ENCODE results near the gene RETREG1. TPM values are rescaled to one million over a fixed set of nuclear protein-coding genes. Genes with fewer than 3 reads are reported as not detected.

Gene RETREG1
- total RNA-seq, 4 donors from 2014 or later, result 11.6 to 70.1 (median 19.4) TPM

DNA sequence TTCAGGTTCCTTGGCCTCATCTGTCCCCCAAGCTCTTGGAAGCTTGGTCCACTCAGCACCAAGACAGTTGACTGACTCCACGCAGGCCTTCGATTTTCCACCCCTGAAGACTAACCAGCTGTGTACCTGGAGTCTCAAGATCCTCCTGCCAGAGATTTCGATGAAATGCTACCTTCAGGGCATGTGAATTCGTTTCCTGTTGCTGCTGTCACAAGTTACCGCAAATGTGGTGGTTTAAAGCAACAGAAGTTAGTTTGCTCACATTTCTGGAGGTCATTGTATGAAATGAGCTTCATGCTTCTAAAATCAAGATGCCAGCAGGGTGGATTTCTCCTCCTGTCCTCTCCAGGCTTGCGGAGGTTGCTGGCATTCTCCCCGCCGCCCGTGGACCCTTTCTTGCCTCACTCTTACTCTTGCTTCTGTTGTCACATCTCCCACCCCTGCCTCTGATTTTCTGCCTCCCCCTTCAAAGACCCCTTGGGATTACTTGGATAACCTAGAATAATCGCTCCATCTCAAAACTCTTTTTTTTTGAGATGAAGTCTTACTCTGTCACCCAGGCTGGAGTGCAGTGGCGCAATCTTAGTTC, 27.6 kb upstream of the RETREG1 start:
- H3K27ac ChIP-seq, result no peak overlapping the region
- H3K4me3 ChIP-seq, result no peak overlapping the region
- no peak for DNase-seq
- TF ChIP-seq CTCF (IDR thresholded peaks at IDR 0.05) (no peak), POLR2A (IDR thresholded peaks at IDR 0.05) (no peak)
- H3K9me3 ChIP-seq, result no peaks in the 10 kb centered on the region
- H3K36me3 ChIP-seq, result no peaks in the 10 kb centered on the region
- no peaks in the 10 kb centered on the region for H3K4me1 ChIP-seq
- H3K27me3 ChIP-seq, result no peaks in the 10 kb centered on the region

DNA sequence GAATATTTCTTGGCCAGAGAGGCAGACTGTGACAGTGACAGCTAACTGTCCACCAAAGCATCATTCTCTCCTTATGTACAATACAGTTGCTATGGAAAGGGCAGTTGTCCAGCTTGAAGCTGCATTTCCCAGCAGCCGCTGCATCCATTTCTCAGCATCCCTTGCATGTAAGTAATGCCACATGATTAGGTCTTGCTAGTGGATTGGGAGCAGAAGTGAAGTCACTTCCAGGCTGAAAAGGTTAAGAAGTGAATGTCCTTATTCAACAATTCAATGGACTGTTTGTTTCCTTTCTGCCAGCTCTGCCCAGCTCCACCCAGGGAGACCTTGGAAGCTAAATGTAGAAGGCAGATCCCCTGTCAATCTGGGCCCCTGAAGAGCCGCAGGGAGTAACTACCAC, 26.1 kb upstream of the RETREG1 start:
- no peak for TF ChIP-seq CTCF (IDR thresholded peaks at IDR 0.05)
- TF ChIP-seq POLR2A (IDR thresholded peaks at IDR 0.05), result no peak
- no peaks in the 10 kb centered on the region for H3K9me3 ChIP-seq
- no peaks in the 10 kb centered on the region for H3K27me3 ChIP-seq
- DNase-seq, result no peak
- H3K4me1 ChIP-seq, result no peaks in the 10 kb centered on the region
- no peaks in the 10 kb centered on the region for H3K36me3 ChIP-seq
- no peak overlapping the region for H3K4me3 ChIP-seq
- no peak overlapping the region for H3K27ac ChIP-seq

- no peak for DNase-seq
- TF ChIP-seq POLR2A (IDR thresholded peaks at IDR 0.05), result no peak
- no peak for TF ChIP-seq CTCF (IDR thresholded peaks at IDR 0.05)
- Histone ChIP-seq H3K4me1 (no peaks in the 10 kb centered on the region), H3K4me3 (no peak overlapping the region), H3K27ac (no peak overlapping the region), H3K27me3 (no peaks in the 10 kb centered on the region), H3K36me3 (no peaks in the 10 kb centered on the region), H3K9me3 (no peaks in the 10 kb centered on the region)
Measured at GRCh38 chr5:16639206-16639605, 22.4 kb upstream of the RETREG1 start.

- H3K27ac ChIP-seq, result no peak overlapping the region
- peaks cover 0 to 7% (median 0%) of the 10 kb centered on the region in 4 donors for H3K4me1 ChIP-seq
- no peak overlapping the region for H3K4me3 ChIP-seq
- no peaks in the 10 kb centered on the region for H3K9me3 ChIP-seq
- no peaks in the 10 kb centered on the region for H3K36me3 ChIP-seq
- no peaks in the 10 kb centered on the region for H3K27me3 ChIP-seq
- DNase-seq, result no peak
- TF ChIP-seq CTCF (IDR thresholded peaks at IDR 0.05) (no peak), POLR2A (IDR thresholded peaks at IDR 0.05) (no peak)
Measured at GRCh38 chr5:16628376-16628775, 11.6 kb upstream of the RETREG1 start.

DNA sequence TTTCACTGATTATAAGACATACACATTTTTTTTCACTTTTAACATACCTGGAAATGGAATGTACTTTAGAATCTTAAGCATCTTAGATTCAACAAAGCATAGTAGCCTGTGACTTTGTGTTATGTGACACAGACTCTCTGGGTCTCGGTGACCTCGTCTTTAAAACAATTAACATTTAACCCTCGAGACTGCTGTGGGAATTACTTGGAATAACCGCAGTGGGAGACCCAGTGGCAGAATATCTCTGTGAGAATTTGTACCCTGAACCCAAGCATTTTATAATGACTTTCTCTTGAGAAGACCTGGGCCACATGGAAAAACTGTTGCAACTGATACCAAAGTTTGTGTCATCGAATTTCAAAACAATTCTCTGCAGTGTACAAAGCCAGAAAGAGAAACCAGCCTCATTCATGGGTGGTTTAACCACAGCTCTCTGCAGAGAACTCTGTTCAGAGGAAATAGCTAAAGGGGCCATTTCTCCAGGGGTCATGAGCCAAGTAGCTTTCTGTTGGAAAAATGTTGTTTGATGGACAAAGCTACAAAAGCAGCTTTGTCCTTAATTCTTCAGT, 10.0 kb upstream of the RETREG1 start:
- TF ChIP-seq CTCF (IDR thresholded peaks at IDR 0.05) (no peak), POLR2A (IDR thresholded peaks at IDR 0.05) (no peak)

More for the DNA sequence above, 10.0 kb upstream of the RETREG1 start:
- peaks cover 0 to 7% (median 0%) of the 10 kb centered on the region in 4 donors for H3K4me1 ChIP-seq
- no peak overlapping the region for H3K4me3 ChIP-seq
- no peaks in the 10 kb centered on the region for H3K36me3 ChIP-seq
- no peaks in the 10 kb centered on the region for H3K9me3 ChIP-seq
- peak overlapping the region in 1 of 4 donors; percentile 38 for H3K27ac ChIP-seq
- DNase-seq, result no peak
- H3K27me3 ChIP-seq, result no peaks in the 10 kb centered on the region

Measured in Peyer's patch (tissue), 4 donors.